GM13977 (cell line): ENCODE data around the gene DACH1.
A peak's percentile ranks its signal among the peaks of the same experiment; 100 is the strongest.

Experiments used
- DNase-seq: peaks from one replicate; pipeline ENCODE4 v3.0.0; 2012; ENCODE audit warnings: low spot score
- in situ Hi-C: fragments of 300-500 bp; cut with MboI; formaldehyde crosslinking; loops from one replicate; pipeline ENCODE4 v1.12.0; 2022; ENCODE audit warnings: low sequenced_read_pairs, low pct_unique_long_range_greater_than_20kb, mixed read lengths, inconsistent platforms; ENCODE audit not compliant: unreplicated experiment
- TF ChIP-seq, protein P1 (sequence below): IDR thresholded peaks from 2 replicates; pipeline ENCODE4 v1.5.1; 2012; ENCODE audit warnings: mild to moderate bottlenecking, control low read depth; ENCODE audit not compliant: insufficient read depth; ENCODE audit errors: extremely low read depth, missing control alignments

The DACH1 gene

DNA sequence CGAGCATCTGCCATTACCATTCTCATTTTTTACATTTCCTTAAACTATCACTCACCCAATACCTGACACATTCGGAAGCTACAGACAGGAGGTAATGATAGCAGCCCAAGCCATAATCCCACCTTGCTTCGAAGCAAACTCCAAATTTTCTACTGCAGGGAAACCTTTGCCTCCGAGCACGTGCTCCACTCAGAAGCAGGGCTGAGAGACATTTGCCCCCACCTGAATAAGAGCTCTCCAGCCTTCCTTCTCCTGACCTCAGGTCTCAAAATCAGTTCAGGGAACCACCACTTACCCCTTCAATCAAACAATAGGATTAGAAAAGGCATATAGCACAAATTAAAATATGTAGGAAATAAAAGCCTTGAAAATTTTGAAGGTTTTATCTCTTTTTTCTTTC lies 2.3 kb upstream of the DACH1 start:
- in situ Hi-C loops = no loop called here
- TF ChIP-seq, protein P1, sequence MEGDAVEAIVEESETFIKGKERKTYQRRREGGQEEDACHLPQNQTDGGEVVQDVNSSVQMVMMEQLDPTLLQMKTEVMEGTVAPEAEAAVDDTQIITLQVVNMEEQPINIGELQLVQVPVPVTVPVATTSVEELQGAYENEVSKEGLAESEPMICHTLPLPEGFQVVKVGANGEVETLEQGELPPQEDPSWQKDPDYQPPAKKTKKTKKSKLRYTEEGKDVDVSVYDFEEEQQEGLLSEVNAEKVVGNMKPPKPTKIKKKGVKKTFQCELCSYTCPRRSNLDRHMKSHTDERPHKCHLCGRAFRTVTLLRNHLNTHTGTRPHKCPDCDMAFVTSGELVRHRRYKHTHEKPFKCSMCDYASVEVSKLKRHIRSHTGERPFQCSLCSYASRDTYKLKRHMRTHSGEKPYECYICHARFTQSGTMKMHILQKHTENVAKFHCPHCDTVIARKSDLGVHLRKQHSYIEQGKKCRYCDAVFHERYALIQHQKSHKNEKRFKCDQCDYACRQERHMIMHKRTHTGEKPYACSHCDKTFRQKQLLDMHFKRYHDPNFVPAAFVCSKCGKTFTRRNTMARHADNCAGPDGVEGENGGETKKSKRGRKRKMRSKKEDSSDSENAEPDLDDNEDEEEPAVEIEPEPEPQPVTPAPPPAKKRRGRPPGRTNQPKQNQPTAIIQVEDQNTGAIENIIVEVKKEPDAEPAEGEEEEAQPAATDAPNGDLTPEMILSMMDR = no peak
- DNase-seq = no peak

DNA sequence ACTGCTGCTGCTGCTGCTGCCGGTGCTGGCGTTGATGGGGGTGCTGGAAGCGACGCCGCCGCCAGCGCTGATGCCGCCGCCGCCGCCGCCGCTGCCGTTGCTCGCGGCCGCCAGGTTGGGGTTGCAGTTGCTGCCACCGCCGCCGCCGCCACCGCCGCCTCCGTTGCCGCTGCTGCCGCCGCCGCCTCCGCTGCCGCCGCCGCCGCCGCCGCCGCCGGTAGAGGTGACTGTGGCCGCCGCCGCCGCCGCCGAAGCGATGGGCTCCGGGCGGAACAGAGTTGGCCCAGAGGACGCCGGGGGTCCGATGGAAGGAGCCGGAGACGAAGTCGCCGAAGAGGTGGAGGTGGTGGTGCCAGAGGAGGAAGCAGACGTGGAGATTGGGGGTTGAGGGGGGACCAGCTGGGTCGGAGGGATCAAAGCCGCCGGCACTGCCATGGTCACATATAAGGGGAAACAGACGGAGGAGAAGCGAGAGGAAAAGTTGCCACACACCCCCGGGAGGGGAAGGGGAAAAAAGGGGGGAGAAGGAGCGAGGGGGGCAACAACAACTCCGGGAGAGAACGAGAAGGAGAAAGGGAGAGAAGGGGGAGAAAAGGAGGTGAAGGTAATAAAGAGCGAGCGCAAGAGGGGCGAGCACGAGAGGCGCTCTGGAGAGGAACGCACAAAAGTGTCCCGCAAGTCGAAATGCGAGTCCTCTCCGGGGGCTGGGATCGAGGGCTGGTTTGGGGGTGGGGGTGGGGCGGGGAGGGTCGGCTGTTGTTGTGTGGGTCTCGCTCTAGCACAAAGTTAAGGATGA lies 471 bp downstream of the DACH1 start:
- DNase-seq = peak; percentile 34
- in situ Hi-C loops = no loop called here
- TF ChIP-seq, protein P1 = no peak

DNA sequence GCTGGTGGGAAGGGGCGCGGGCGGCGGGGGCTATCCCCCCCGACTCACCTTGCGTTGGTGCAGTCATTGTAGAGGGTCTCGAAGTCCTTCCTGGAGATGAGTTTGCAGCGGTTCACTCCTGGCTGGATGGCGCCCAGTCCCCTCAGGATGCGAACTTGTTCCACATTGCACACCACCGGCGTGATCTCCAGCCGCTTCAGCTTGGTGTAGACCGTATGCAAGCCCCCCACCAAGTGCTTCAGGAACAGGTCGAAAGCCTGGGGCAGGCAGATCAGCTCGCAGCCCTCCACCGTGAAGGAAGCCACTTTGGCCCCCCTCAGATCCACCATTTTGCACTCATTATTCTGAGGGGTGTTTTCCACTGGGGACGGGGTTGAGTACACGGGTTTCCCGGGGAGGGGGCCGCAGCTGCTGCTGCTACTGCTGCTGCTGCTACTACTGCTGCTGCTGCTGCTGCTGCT lies 1.1 kb downstream of the DACH1 start:
- TF ChIP-seq, protein P1 = no peak
- peak; percentile 28 for DNase-seq
- in situ Hi-C loops = no loop called here

DNA sequence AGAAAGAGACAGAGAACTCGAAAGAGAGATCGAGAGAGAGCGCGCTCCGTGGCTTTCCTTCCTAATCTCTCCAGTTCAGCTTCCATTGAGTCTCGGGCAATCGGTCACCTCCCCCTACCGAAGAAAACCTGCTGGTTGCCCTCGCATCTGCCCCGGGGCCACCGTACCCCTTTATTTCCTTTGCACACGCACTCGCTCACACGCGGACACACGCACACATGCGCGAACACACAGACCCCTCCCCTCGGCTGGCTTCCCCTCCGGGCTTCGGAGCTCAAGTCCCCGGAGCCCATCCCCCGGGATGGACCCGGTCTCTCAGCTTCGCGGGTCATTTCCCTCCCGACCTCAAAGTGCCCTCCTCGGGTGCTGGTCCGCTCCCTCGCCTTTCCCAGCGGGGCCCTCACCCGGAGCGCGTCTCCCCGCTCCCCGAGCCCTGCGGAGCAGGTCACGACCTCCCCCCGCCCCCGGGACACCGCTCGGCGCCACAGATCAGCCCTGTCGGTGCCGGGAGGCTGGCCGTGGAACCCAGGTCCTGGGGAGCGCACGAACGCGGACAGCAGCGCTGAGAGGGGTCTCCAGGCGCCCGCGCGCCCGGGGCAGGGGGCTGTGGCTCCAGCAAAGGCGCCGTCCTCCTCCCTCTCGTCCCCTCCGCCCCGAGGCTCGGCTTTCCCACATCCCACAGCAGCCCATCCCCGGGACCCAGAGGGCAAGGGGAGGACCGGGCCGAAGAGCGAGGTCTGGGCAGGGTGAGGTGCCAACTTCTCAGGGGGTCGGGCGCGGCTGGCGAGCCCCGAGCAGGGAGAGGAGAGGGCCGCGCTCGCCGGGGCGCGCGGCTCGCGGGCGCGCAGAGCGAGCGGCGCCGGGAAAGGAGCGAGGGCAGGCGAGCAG lies 1.8 kb downstream of the DACH1 start:
- in situ Hi-C loops = no loop called here
- DNase-seq = peak; percentile 14
- TF ChIP-seq, protein P1 = no peak

DNA sequence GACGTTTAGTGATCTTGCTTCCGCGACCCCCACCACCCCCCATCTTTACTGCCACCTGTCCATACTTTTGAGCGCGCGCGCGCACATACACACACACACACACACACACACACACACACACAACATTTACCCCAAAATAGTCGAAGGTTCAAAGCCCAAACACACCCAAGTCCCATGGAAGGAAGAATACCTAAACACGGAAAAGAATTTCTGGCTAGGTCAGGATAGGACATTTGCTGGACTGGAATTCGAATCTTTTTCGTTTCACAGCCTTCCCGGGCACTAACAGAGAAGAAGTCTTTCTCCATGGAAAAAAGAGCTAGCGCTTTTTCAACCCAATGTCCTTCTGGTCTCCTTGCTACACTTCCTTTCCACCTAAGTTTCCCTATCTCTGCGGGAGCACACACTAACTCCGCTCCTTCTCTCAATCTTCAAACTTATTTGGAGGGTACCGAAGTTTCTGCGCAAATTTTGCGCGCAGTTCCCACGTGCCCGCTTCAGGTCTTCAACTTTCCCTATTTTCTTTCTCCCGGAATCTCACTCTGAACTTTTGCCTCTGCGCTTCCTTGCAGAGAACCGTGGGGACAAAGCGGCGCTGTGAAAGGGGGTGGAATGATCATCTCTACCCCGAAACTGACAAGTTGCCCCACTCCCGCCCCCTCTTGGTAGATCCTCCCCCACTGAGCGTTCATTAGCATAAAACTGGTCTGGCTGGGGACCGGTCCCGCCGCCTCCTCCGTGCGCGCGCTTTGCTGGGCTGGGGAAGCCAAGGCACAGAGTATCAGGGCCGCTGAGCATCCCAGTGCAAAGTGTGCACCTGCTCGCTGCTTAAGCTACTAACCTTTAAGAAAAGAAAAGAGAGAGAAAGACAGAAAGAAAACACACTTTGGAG lies 2.7 kb downstream of the DACH1 start:
- in situ Hi-C loops = no loop called here
- DNase-seq = peak; percentile 20
- TF ChIP-seq, protein P1 = no peak
